Esophagus squamous epithelium (tissue), 4 donors: ENCODE measurements around the gene LRP5.
A peak's percentile ranks its signal among the peaks of the same experiment; 100 is the strongest.

Experiments
- POLR2A ChIP-seq, 4 donors: fragments of 450-650 bp; IDR thresholded peaks; one replicate each; pipeline ENCODE4 v1.6.1; 2017; ENCODE audit warnings: antibody characterized with exemption in 4 of 4, mild to moderate bottlenecking in 4 of 4, moderate library complexity in 3 of 4
- TF ChIP-seq, protein P1 (sequence below), 6 experiments: fragments of 450-650 bp in 4 of 6; fragments of 200-600 bp in 2 of 6; sonication (generic) in 2 of 6; IDR thresholded peaks; one replicate each; pipeline ENCODE4 v1.5.1; 2016 to 2019; ENCODE audit warnings: antibody characterized with exemption in 6 of 6, mild to moderate bottlenecking in 4 of 6, moderate library complexity in 4 of 6

- TF ChIP-seq, protein P1, sequence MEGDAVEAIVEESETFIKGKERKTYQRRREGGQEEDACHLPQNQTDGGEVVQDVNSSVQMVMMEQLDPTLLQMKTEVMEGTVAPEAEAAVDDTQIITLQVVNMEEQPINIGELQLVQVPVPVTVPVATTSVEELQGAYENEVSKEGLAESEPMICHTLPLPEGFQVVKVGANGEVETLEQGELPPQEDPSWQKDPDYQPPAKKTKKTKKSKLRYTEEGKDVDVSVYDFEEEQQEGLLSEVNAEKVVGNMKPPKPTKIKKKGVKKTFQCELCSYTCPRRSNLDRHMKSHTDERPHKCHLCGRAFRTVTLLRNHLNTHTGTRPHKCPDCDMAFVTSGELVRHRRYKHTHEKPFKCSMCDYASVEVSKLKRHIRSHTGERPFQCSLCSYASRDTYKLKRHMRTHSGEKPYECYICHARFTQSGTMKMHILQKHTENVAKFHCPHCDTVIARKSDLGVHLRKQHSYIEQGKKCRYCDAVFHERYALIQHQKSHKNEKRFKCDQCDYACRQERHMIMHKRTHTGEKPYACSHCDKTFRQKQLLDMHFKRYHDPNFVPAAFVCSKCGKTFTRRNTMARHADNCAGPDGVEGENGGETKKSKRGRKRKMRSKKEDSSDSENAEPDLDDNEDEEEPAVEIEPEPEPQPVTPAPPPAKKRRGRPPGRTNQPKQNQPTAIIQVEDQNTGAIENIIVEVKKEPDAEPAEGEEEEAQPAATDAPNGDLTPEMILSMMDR (IDR thresholded peaks at IDR 0.05) = peak in 3 of 6 experiments; percentile 9 to 37 (median 12)
- TF ChIP-seq POLR2A (IDR thresholded peaks at IDR 0.05) = peak in 1 of 4 donors; percentile 38
Measured at GRCh38 chr11:68459886-68460740, 147.7 kb downstream of the LRP5 start.
